ENCODE measurements around the gene PSMF1. TPM values are rescaled to one million over a fixed set of nuclear protein-coding genes. Genes with fewer than 3 reads are reported as not detected.
A peak's percentile ranks its signal among the peaks of the same experiment; 100 is the strongest.
"Not testable (repeated sequence)": the region's sequence is repeated elsewhere in the genome, so short reads cannot be mapped to it uniquely, and the experiment has no call there.

PSMF1 gene
- total RNA-seq, 3 donors from 2014 or later, result 224 to 272 (median 230) TPM

GRCh38 chr20:1215386-1216170 is 97.2 kb downstream of the PSMF1 start:
- H3K4me1 Mint-ChIP-seq (ENCODE audit: low read depth), result peaks cover 32% of the 10 kb centered on the region
- no peaks in the 10 kb centered on the region for H3K9me3 Mint-ChIP-seq

GRCh38 chr20:1216527-1217427 is 98.4 kb downstream of the PSMF1 start:
- H3K4me3 Mint-ChIP-seq; ATAC-seq; DNase-seq; H3K36me3 Mint-ChIP-seq (ENCODE audit: insufficient read depth); H3K27me3 Mint-ChIP-seq (ENCODE audit: low read depth); H3K9me3 Mint-ChIP-seq: not testable (repeated sequence)
- H3K4me1 Mint-ChIP-seq (ENCODE audit: low read depth), result peaks cover 32% of the 10 kb centered on the region

More at GRCh38 chr20:1215386-1216170, 97.2 kb downstream of the PSMF1 start:
- Mint-ChIP-seq H3K36me3 (ENCODE audit: insufficient read depth) (no peaks in the 10 kb centered on the region), H3K4me3 (peak overlapping the region; percentile 29), H3K27me3 (ENCODE audit: low read depth) (peaks cover 1% of the 10 kb centered on the region)
- ATAC-seq, result peak; percentile 84 to 87
- DNase-seq, result peak; percentile 37

Other genes starting within 250 kb of the PSMF1 start
- not detected for gene ANGPT4, start 202.3 kb upstream of the PSMF1 start, total RNA-seq
- gene RSPO4, start 116.3 kb upstream of the PSMF1 start, total RNA-seq, result not detected
- not detected for gene TMEM74B, start 66.4 kb downstream of the PSMF1 start, total RNA-seq
- not detected for gene C20orf202, start 84.9 kb downstream of the PSMF1 start, total RNA-seq
- gene RAD21L1, start 107.4 kb downstream of the PSMF1 start, total RNA-seq, result under 1 TPM in 1 of 3 donors, not detected in 2; 0.71 TPM
- gene SNPH, start 147.7 kb downstream of the PSMF1 start, total RNA-seq, result 1 to 10 TPM; 1.4 to 2.6 (median 1.9) TPM
- gene SDCBP2, start 210.5 kb downstream of the PSMF1 start, total RNA-seq, result 1 to 10 TPM; 1.9 to 3.2 (median 2.2) TPM

Data from activated T-cell treated with anti-CD3 and anti-CD28 coated beads, Interleukin-2, amount 50 U/mL, for 4 hours (primary cell).